H9 (cell line): Measurements from ENCODE around the gene EMP3. TPM values are rescaled to one million over a fixed set of nuclear protein-coding genes. Genes with fewer than 3 reads are reported as not detected.

Experiments used
- DNase-seq: peaks from one replicate; pipeline ENCODE4 v3.0.0-alpha.2; 2017
- H2AFZ ChIP-seq: one replicate; pipeline ENCODE4 v1.6.1; 2013; ENCODE audit warnings: mild to moderate bottlenecking, low read length, control low read depth, moderate library complexity
- H2AK5ac ChIP-seq: 2 replicates; pipeline ENCODE4 v1.6.1; 2013; ENCODE audit warnings: low read length, control low read depth, mixed read lengths; ENCODE audit not compliant: insufficient read length
- H2BK120ac ChIP-seq: one replicate; pipeline ENCODE4 v1.6.1; 2013; ENCODE audit warnings: low read depth, mild to moderate bottlenecking, low read length, control low read depth, inconsistent platforms; ENCODE audit not compliant: poor library complexity, severe bottlenecking
- H2BK12ac ChIP-seq: 2 replicates; pipeline ENCODE4 v1.6.1; 2013; ENCODE audit warnings: low read length, control low read depth, mixed read lengths, low read depth; ENCODE audit not compliant: insufficient read length
- H2BK15ac ChIP-seq: 2 replicates; pipeline ENCODE4 v1.6.1; 2013; ENCODE audit warnings: low read depth, low read length, control low read depth
- H2BK20ac ChIP-seq: one replicate; pipeline ENCODE4 v1.6.1; 2013; ENCODE audit warnings: low read depth, mild to moderate bottlenecking, low read length, control low read depth, inconsistent platforms; ENCODE audit not compliant: poor library complexity, severe bottlenecking
- H2BK5ac ChIP-seq: 2 replicates; pipeline ENCODE4 v1.6.1; 2013; ENCODE audit warnings: low read length, control low read depth, mixed read lengths; ENCODE audit not compliant: insufficient read length
- H3K14ac ChIP-seq: 2 replicates; pipeline ENCODE4 v1.6.1; 2013; ENCODE audit warnings: low read length, control low read depth; ENCODE audit not compliant: insufficient read depth
- H3K18ac ChIP-seq: 2 replicates; pipeline ENCODE4 v1.6.1; 2013; ENCODE audit warnings: low read depth, mild to moderate bottlenecking, mixed read lengths, low read length, control low read depth; ENCODE audit not compliant: insufficient read length
- H3K23ac ChIP-seq: 2 replicates; pipeline ENCODE4 v1.6.1; 2013; ENCODE audit warnings: low read length, control low read depth, mixed read lengths, low read depth; ENCODE audit not compliant: insufficient read length
- H3K23me2 ChIP-seq: 2 replicates; pipeline ENCODE4 v1.6.1; 2013; ENCODE audit warnings: low read depth, mild to moderate bottlenecking, mixed read lengths, low read length, control low read depth; ENCODE audit not compliant: insufficient read length, poor library complexity, severe bottlenecking
- H3K27ac ChIP-seq: 2 replicates; pipeline ENCODE4 v1.5.1; 2013; ENCODE audit warnings: low read length, control low read depth, mixed read lengths, low read depth; ENCODE audit not compliant: insufficient read length
- H3K27me3 ChIP-seq: 2 replicates; pipeline ENCODE4 v1.6.1; 2013; ENCODE audit warnings: low read length, control low read depth, inconsistent platforms; ENCODE audit not compliant: insufficient read depth
- H3K4ac ChIP-seq: 2 replicates; pipeline ENCODE4 v1.6.1; 2013; ENCODE audit warnings: low read depth, mild to moderate bottlenecking, control low read depth, inconsistent platforms, low read length, moderate library complexity
- H3K4me1 ChIP-seq: 2 replicates; pipeline ENCODE4 v1.6.1; 2013; ENCODE audit warnings: low read length, control low read depth, inconsistent platforms; ENCODE audit not compliant: insufficient read depth
- H3K4me2 ChIP-seq: 2 replicates; pipeline ENCODE4 v1.6.1; 2013; ENCODE audit warnings: low read length, control low read depth, mixed read lengths; ENCODE audit not compliant: insufficient read length, insufficient read depth
- H3K56ac ChIP-seq: 2 replicates; pipeline ENCODE4 v1.6.1; 2013; ENCODE audit warnings: low read depth, mild to moderate bottlenecking, mixed read lengths, low read length, control low read depth; ENCODE audit not compliant: insufficient read length
- H3K79me1 ChIP-seq: 2 replicates; pipeline ENCODE4 v1.6.1; 2013; ENCODE audit warnings: low read depth, mild to moderate bottlenecking, moderate library complexity, low read length, control low read depth, inconsistent platforms; ENCODE audit not compliant: insufficient read depth, poor library complexity, severe bottlenecking
- H3K79me2 ChIP-seq: 2 replicates; pipeline ENCODE4 v1.6.1; 2013; ENCODE audit warnings: low read length, control low read depth, inconsistent platforms; ENCODE audit not compliant: insufficient read depth
- H3K9ac ChIP-seq: 2 replicates; pipeline ENCODE4 v1.6.1; 2013; ENCODE audit warnings: low read length, control low read depth, mixed read lengths; ENCODE audit not compliant: insufficient read length; ENCODE audit errors: extremely low read depth
- H3K9me3 ChIP-seq: one replicate; pipeline ENCODE4 v1.6.1; 2013; ENCODE audit warnings: low read depth, low read length, inconsistent platforms; ENCODE audit not compliant: control insufficient read depth
- H3T11ph ChIP-seq: one replicate; pipeline ENCODE4 v1.6.1; 2013; ENCODE audit warnings: mild to moderate bottlenecking, low read length, control low read depth, inconsistent platforms
- H4K20me1 ChIP-seq: one replicate; pipeline ENCODE4 v1.6.1; 2013; ENCODE audit not compliant: control insufficient read depth, insufficient read length, insufficient read depth
- H4K5ac ChIP-seq: 2 replicates; pipeline ENCODE4 v1.6.1; 2013; ENCODE audit warnings: low read depth, mild to moderate bottlenecking, mixed read lengths, low read length, control low read depth; ENCODE audit not compliant: insufficient read length
- H4K8ac ChIP-seq: replicated peaks from 2 replicates; pipeline ENCODE4 v1.6.1; 2013; ENCODE audit warnings: low read length, control low read depth, mixed read lengths, low read depth; ENCODE audit not compliant: insufficient read length
- H4K91ac ChIP-seq: 2 replicates; pipeline ENCODE4 v1.6.1; 2013; ENCODE audit warnings: low read depth, mild to moderate bottlenecking, moderate library complexity, mixed read lengths, low read length, control low read depth; ENCODE audit not compliant: insufficient read length
- H3K27ac Mint-ChIP-seq, 3 experiments: 2 replicates in 2 of 3; 3 replicates in 1 of 3; pipeline ENCODE4 v1.8.0; 2020 to 2021; ENCODE audit warnings: mixed read lengths in 3 of 3, mild to moderate bottlenecking in 1 of 3, moderate library complexity in 1 of 3
- H3K27me3 Mint-ChIP-seq: 2 replicates; pipeline ENCODE4 v1.8.0; 2021; ENCODE audit warnings: low read depth, mild to moderate bottlenecking, moderate library complexity, mixed read lengths
- H3K36me3 Mint-ChIP-seq, 3 experiments: 2 replicates in 2 of 3; 3 replicates in 1 of 3; pipeline ENCODE4 v1.8.0; 2020 to 2021; ENCODE audit warnings: low read depth in 3 of 3, mixed read lengths in 3 of 3; ENCODE audit not compliant: insufficient read depth in 1 of 3
- H3K4me1 Mint-ChIP-seq, 2 experiments: 2 replicates each; pipeline ENCODE4 v1.8.0; 2020; ENCODE audit warnings: mixed read lengths in 2 of 2
- H3K4me3 Mint-ChIP-seq, 2 experiments: 2 replicates in 1 of 2; 3 replicates in 1 of 2; pipeline ENCODE4 v1.8.0; 2020 to 2021; ENCODE audit warnings: mild to moderate bottlenecking in 2 of 2, mixed read lengths in 2 of 2, moderate library complexity in 1 of 2
- H3K9me3 Mint-ChIP-seq, 2 experiments: 2 replicates in 1 of 2; 3 replicates in 1 of 2; pipeline ENCODE4 v1.8.0; 2020; ENCODE audit warnings: mild to moderate bottlenecking in 2 of 2, mixed read lengths in 2 of 2, moderate library complexity in 1 of 2
- WGBS: extraction: QIAGEN DNeasy Blood & Tissue Kit; methylation state at CpG from one replicate; pipeline ENCODE4 v1.1.7; 2013; ENCODE audit warnings: missing lambda C conversion rate, low lambda C conversion rate, mixed read lengths; ENCODE audit not compliant: insufficient read length; ENCODE audit errors: extremely low coverage; 5-methylcytosine and 5-hydroxymethylcytosine counted together
- total RNA-seq: library from RNA; stranded (reverse); gene quantifications from 2 replicates; pipeline ENCODE4 v1.2.1, GENCODE V29; 2021
- TF ChIP-seq, protein P1 (sequence below): fragments of 200-600 bp; sonication (generic); conservative IDR thresholded peaks from 3 replicates; pipeline ENCODE4 v1.8.0; 2021; ENCODE audit warnings: antibody characterized with exemption, mild to moderate bottlenecking

EMP3 gene
- total RNA-seq, 1 experiment from 2014 or later: 9.6 TPM

DNA sequence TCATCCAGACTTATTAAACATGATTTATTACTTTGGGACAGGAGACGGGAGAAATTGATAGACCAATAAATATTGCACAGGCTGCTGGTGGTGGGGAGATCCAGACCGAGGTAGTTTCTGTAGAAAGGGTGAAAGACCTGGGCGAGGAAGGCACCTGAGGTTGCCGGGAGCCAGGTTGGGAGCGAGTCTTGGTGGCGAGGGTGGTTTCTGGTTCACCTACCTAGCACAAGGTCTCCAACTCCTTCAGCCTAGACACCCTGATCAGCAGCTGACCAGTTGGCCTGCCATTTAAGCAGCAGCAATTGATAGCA lies 7.0 kb downstream of the EMP3 start:
- H3K14ac ChIP-seq: no peak overlapping the region
- H2BK20ac ChIP-seq: no peak overlapping the region
- H3T11ph ChIP-seq: no peak overlapping the region
- DNase-seq: no peak
- TF ChIP-seq, protein P1, sequence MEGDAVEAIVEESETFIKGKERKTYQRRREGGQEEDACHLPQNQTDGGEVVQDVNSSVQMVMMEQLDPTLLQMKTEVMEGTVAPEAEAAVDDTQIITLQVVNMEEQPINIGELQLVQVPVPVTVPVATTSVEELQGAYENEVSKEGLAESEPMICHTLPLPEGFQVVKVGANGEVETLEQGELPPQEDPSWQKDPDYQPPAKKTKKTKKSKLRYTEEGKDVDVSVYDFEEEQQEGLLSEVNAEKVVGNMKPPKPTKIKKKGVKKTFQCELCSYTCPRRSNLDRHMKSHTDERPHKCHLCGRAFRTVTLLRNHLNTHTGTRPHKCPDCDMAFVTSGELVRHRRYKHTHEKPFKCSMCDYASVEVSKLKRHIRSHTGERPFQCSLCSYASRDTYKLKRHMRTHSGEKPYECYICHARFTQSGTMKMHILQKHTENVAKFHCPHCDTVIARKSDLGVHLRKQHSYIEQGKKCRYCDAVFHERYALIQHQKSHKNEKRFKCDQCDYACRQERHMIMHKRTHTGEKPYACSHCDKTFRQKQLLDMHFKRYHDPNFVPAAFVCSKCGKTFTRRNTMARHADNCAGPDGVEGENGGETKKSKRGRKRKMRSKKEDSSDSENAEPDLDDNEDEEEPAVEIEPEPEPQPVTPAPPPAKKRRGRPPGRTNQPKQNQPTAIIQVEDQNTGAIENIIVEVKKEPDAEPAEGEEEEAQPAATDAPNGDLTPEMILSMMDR: no peak
- no peak overlapping the region for H2AFZ ChIP-seq
- H2BK120ac ChIP-seq: no peak overlapping the region
- no peak overlapping the region for H3K4ac ChIP-seq
- H3K4me1 Mint-ChIP-seq: peaks cover 30 to 31% of the 10 kb centered on the region in 2 experiments
- no peak overlapping the region for H4K91ac ChIP-seq
- H2BK15ac ChIP-seq: no peak overlapping the region
- no peak overlapping the region for H3K56ac ChIP-seq
- H3K9me3 Mint-ChIP-seq: peaks cover 3 to 4% of the 10 kb centered on the region in 2 experiments; a peak in 3 of 5 replicates
- no peaks in the 10 kb centered on the region for H4K20me1 ChIP-seq
- WGBS: no CpG with 5 or more reads among the region's 6 CpGs
- no peaks in the 10 kb centered on the region for H3K79me1 ChIP-seq
- no peaks in the 10 kb centered on the region for H3K9me3 ChIP-seq
- H4K8ac ChIP-seq: no peak overlapping the region
- no peak overlapping the region for H3K27ac ChIP-seq
- H3K4me1 ChIP-seq: peaks cover 3% of the 10 kb centered on the region; the same call in 1 of the 2 replicates
- H3K36me3 Mint-ChIP-seq: peaks cover 3 to 5% (median 4%) of the 10 kb centered on the region in 3 experiments; a peak in 5 of 7 replicates
- no peaks in the 10 kb centered on the region for H3K79me2 ChIP-seq
- peaks cover 12% of the 10 kb centered on the region for H3K27me3 Mint-ChIP-seq
- no peak overlapping the region for H2AK5ac ChIP-seq
- peak overlapping the region; percentile 82 for H3K4me2 ChIP-seq
- H3K9ac ChIP-seq: peak overlapping the region; percentile 17
- peak overlapping the region; percentile 65 to 81 for H3K4me3 Mint-ChIP-seq
- peak overlapping the region in 1 of 3 experiments; percentile 74; a peak in 2 of 7 replicates for H3K27ac Mint-ChIP-seq
- H3K23me2 ChIP-seq: peaks cover 14% of the 10 kb centered on the region
- no peak overlapping the region for H3K23ac ChIP-seq
- no peak overlapping the region for H2BK5ac ChIP-seq
- H3K18ac ChIP-seq: no peak overlapping the region
- no peaks in the 10 kb centered on the region for H3K27me3 ChIP-seq
- no peak overlapping the region for H4K5ac ChIP-seq
- H2BK12ac ChIP-seq: no peak overlapping the region
